ENCODE data around the gene ZNF385B.

The ZNF385B gene

DNA sequence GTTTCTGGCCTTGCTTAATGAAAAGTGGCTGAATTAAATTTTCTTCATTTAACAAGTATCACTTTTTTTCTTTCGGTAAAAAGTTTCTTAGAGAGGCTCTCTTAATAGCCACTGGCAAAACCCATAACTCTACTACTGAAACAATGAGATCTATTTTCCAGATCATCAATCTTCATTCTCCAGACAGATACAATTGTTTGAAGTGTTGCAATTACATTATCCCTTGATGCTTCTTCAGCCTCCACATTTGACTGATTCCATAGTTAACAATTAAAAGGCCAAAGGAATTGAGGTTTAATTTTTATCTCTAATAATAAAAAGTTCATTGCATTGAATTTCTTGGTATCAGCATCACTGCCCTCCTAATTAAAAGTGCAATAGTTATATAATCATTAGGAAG is 176.3 kb downstream of the ZNF385B start:
- no peak for DNase-seq

DNA sequence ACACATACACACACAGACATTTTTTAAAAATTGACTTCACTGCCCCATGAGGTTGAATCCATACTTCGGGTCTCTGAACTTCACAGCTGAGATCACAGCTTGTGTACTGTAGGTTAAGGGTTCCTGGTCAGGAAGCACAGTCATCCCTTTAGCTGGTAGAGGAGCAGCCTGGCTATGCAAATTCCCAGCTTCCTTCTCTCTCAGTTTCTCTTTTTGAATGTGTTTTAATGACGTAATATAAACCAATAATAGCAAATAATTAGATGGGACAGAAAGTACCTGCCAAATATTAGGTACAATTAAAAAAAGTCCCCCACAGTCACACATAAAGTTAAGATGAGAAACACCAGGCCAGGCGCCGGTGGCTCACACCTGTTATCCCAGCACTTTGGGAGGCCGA is 178.7 kb downstream of the ZNF385B start:
- no peak for DNase-seq

DNA sequence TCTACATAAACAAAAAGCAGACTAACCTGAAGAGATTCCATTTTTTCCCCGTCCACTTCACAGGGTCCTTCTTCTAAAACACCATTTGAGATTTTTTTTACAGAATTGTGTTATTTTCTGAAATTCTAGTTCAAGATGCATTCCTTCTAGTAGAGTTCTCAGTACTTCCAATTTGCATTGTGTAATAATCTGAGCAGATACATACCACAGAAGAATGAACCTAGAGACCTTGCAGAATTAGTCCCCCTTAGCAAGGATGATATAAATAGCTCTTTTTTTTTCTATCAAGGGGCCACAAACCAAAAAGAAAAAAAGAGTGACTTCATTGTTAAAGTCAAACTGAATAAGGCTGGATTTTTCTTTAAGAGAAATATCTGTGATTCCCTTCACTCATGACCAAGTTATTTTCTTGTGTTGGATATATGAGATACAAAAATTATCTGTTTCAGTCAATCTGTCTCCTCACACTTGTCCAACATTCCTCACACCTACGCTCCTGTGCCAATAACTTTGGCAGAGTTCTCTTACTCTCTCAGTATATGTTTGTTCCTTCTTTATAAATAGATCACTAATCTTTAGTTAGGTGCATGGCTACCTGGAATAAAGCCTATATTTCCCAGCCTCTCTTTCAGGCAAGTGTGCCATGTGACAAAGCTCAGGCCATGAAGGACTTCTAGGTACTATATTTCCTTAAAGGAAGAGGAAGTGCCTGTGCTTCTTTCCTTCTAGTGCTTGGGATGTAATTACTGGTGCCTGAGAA is 183.5 kb downstream of the ZNF385B start:
- no peak for DNase-seq

DNA sequence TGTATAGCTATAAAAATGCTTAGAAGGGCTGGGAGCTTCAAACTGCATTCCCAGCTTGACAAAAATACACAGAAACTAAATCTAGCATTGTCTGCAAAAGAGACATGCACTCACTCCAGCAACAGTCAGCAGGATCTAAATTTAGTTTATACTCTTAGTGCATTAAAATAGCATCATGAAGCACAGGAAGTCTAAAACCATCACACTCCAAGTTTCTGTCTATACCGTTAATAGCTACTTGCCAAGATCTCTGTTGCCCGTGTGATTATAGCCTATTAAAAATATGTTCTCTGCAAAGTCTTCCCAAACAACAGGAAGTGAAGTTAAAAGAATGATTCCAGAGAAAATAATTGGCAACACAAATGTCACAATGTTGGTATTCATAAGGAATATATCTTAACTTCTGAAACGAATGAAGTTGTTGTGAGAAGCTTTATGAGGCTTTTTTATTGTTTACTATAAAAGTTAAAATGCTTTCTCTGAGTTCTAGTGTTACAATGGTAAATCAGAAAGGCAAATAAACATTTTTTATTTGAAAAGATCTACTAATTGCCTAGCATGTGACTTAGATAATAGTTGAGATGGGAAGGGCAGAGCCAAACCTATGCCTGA is 184.2 kb downstream of the ZNF385B start:
- no peak for DNase-seq

DNA sequence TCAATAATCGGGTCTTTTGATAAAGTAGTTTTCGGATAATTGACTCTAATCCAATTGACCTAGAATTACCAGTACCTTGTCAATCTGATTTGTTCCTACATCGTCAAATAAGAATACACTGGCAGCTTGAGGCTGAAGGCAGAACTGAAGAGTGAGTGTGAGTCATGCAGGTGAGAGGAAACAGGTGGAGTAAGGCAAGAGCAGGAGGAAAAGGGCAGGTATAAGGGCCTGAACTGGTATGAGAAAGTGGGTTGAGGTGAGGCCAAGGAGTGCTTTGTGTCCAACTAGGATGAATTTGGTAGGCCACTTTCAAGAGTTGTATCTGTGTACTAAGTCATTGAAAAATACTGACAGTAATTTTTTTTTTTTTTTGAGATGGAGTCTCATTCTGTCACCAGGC is 186.0 kb downstream of the ZNF385B start:
- no peak for DNase-seq

DNA sequence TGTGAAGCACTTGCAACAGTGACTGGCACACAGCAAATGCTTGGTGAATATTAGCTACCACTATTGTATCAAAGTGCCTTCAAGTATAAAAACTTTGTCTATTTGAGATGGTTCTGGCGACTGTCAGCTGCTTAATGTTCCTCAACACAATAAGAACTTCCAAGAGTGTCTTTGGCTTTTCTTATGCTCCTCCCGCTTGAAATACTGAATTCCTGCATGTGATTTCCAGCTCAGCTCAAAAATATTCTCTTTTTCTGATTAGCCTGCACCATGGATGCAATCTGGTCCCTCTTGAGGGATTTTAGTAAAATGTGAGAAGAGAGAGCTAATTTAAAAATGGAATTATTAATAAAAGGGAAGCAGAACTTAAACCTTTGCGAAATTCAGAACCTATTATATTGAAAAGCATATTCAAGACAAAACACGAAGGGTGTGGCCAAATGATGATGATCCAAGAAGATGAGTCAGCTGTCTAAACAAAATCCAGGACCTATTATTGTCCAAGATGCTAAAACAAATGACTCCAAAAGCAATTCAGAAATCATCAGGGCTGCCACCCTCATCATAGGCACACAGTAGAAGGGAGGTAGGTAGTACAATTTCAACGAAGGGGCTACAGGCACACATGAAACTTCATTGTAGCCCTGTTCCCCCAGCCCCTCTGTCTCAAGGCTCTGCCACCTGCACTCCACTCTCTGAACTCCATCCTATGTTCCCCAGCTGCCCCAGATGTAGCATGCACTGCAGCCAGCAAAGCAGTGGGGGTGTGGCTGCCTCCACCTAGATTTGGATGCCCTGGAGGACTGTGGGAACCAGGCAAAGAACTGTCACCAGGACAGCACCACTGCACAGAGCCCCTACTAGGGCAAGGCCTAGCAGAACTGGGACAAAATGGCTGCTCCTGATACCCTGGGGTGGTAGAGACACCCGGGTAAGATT is 190.1 kb downstream of the ZNF385B start:
- DNase-seq = no peak

DNA sequence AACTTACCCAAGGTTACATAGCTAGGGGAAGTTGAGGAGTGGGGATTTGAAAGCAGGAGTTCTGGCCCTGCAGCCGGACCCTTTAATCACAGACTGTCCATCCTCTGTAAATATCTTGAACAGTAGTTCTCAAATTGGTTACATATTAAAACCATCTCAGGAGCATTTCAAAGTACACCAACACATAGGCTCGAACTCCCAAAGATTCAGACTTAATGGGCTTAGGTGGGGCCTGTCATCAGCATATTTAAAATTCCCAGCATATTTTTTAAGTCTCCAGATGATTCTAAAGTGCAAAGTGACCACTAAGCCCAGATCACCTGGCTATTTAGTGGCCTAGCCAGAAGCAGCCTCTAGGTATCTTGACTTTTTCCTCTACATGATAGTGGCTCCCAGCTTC is 192.2 kb downstream of the ZNF385B start:
- no peak for DNase-seq

DNA sequence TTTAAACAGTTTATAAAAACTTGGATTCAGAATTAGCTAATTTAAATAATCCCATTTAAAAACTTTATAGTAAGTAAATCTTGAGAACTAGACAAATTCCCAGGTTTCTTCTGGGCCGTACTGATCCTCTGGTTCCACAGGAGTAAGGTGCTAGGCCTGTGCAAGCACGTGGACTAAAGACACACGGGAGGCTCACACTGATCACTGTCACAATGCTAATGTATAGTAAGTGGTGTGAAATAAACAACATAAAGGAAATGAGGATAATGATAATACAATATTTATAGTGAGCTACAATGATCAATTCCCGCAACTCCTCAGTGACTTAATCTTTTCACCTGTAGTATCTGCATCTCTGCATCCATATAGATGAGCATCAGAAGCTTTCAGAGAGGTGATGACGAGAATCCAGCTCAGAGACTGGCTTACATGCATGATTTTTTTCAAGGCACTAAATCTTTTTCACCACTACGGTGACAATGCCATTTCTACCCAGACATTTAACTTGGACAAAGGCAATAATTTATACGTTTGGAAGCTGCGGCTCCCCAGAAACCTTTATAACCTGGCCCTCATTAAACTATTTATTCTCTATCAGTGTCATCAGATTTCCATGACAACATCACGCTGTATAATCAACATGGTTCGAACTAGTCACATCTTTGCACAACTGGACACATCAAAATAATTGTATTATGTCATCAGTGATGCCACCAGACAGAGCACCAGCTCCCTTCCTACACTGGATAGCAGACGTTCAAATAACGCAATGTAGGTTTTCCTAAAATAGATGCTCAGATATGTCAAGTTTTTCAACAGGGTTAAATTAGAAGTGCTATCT is 196.2 kb downstream of the ZNF385B start:
- no peak for DNase-seq

DNA sequence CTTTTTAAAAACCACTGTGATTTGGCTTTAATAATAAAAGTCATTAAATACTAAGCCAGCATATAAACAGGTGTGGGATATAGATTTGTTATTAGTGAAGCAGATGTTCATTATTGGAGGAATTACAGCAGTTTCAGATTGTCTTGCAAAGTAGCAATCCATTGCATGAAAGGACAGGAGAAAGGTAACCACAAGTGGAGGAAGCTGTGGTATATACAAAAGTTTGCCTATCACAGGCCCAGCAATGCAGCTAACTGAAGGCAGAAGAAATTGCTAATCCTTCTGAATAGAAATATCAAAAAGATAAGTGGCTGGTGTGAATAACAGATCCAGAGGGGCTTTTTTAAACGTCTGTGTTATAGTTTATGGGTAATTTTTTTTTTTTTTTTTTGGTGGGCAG is 199.4 kb downstream of the ZNF385B start:
- DNase-seq = no peak

DNA sequence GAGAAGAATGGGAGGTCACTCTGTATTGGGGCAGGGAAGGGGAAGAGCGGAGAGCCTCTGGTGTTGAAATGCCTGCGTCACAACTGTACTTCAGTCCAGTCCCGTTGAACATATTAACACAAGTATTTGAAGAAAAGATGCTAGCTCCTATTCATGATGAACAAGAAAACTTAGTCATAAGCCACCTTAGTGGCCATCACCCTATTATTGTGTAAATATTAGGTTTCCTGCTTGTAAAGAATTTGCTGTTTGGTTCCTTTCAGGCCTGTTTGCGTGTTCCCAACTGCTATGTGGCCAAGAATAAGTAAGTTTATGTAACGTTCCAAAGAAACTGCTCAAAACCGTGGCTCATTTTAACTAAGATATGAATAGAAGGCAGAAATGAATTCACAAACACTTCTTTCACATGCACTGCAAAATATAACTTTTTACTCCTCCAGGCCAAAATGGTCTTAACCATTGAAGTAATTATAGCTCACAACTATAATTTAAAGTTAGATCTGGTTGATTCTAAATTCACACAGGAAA is 204.3 kb downstream of the ZNF385B start:
- DNase-seq = no peak

DNA sequence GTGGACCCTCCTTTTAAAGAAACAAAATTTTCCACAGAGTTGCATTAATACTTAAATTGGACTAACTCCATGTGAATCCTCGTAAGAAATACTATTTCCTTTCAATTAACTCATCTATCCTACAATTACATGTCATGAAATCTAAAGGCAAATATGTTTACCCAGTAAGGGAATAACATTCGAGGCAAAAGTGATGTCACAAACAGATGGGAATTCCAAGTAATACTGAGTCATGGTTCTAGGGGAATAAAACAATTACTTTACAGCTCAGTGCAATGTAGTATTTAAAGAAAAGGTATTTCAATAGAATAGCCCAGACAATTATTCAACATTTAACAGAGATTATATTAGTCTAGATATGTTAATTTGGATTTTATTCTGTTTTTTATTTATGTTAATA is 205.8 kb downstream of the ZNF385B start:
- no peak for DNase-seq

DNA sequence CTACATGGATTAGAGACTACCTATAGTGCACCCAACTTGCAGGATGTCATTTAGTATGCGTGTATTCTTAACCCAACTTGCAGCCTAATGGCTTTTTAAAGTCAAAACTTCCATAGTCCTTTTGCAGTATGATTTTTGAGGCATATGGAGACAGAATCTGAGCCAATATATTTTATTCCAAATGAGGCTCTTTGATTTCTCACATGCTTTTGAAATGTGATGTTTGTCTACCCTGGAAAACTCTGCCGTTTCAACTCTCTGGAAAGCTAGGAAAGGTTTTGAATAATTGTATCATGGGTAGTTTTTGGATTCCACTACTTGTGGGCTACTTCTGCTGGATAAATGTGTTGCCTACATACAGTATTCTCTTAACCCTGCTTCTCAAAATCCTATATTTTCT is 206.6 kb downstream of the ZNF385B start:
- DNase-seq = no peak

DNA sequence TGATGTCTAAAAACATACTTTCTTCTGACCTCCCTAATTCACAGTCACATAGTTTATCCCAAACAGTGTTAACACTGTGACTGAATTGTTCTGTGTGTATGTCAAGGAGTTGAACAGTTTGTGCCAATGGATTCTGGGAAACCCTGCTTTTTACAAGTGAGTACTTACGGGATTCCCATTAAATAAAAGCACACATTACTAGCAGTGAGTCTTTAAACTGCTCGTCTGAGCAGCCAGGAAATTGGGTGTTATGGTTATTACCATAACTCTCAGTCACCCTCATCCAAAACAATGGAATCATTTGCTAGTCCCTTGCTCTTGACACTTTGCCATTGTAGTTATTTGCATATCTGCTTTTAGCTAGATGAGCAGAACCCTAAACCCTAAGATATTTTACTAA is 209.1 kb downstream of the ZNF385B start:
- no peak for DNase-seq

DNA sequence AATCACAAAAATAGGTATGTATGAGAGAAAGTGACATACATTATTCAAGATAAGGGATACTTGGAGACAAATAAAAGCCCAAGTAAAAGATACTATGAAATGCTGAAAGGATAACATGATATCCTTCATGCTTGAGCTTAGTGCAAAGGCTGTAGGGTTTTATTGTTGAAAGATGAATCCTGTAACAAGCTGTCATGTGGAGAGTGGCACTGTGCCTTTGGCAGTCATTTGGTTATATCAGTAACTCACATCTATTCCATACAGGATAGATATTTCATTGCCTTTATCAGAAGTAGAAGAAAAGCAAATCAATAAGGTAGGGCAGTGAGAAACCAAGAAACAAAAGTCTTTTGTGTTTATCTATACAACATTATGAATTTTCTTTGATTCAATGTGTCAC is 211.0 kb downstream of the ZNF385B start:
- no peak for DNase-seq

DNA sequence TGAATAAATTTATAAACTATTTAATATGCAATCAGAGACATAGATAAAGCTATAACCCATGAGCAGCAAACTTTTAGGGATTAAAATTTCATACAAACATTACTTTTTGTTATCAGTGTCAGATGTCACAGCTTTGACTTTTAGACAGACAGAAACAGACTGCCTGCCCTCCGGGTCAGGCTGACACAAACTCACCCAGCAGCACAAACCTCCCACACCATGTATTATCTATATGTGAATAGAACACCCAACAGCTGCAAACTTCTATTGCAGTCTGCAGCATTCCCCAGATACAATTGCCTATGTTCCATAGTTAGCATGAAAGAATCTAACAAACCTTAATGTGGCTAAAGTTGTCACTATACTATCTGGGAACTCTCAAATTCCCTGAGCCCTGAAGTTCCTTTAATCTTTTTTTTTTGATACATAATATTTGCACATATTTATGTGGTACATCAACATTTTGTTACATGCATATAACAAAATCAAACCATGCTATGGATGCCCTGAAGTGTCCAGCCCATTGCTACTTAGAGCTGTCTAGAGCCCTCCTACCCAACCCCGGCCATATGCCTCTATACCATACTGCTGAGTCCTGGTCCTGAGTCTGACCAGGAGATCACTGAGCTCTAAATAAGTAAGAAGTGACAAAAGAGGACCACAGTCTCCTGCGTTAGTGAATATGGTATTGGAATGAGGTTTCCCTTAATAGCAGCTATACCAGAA is 214.4 kb downstream of the ZNF385B start:
- no peak for DNase-seq

DNA sequence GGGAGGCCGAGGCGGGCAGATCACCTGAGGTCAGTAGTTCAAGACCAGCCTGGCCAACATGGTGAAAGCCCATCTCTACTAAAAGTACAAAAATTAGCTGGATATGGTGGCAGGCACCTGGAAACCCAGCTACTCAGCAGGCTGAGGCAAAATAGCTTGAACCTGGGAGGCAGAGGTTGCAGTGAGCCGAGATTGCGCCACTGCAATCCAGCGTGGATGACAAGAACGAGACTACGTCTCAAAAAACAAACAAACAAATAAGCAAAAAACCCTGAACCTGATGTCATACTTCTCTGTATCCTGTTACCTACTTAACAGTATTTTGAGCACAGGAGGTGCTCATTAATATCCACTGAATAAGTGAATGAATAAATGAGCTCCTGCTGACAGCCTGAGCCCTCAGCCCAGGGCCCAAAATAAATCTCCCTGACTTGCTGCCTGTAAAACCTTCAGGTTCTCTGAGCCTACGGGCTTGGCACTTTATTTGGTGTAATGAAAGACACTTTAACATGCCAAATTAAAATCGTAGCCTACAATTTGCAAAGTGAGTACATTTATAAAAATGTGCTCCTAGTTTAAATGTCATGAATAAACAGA is 215.1 kb downstream of the ZNF385B start:
- no peak for DNase-seq

DNA sequence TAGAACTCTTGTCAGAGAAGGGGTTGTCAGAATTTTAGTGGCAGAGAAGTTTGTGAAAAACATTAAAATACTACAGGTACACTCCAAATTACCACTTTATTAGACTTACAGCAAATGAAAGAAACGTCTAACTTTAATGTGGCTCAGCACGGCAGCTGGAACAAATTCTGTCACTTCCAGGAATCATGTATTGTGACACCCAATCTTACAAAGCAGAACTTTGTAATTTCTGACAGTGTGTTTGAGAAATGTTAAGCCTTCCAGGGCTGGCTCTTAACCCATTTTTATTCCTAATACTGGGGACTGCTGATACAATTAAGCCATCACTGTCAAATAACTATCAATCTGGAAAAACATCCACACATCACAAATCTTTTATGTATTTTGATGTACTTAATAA is 216.4 kb downstream of the ZNF385B start:
- DNase-seq = no peak

DNA sequence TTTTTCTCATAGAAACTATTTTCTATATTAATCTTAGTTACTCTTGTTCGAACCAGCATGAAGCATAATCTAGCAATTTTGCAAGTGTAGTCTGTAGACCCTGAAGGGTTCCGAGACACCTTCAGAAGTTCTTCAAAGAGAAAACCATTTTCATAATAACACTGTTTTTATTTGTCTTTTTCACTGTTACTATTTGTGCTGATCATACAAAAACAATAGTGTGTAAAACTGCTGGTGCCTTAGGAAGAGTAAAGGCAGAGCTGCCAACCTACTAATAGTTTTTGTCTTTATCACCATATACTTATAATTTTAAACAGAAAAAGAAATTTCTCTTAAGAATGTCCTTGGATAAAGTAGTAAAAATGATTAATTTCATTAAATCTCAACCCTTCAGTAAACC is 218.9 kb downstream of the ZNF385B start:
- no peak for DNase-seq

DNA sequence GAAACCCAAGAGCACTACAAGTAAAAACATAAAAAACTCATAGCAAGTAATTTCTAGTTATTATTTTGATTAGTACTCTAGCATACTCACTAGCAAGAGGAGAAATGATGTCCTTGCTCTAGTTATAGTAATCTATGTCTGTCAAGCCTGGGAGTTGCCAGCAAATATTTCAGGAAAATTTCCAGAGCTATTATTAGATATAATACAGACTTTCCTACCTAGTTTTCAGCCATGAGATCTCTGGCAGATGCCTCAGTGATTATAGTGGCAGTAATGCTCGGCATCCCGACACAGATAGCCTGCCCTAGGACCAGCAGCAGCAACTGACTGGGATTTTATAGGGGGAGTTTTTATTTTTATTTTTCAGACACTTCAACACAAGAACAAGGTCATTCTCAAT is 224.4 kb downstream of the ZNF385B start:
- DNase-seq = no peak

Data from hypothalamus (tissue), 51 donors.